Transverse colon (tissue), 4 donors: Measurements from ENCODE around the gene SPATA6L.

ENCODE experiments used
- EP300 ChIP-seq: sonication (generic); formaldehyde crosslinking; IDR thresholded peaks from one replicate; pipeline ENCODE4 v1.6.1; 2017; ENCODE audit warnings: antibody characterized with exemption, low read depth
- POLR2A ChIP-seq: fragments of 450-650 bp; IDR thresholded peaks from one replicate; pipeline ENCODE4 v1.6.1; 2016; ENCODE audit warnings: antibody characterized with exemption, mild to moderate bottlenecking, moderate library complexity
- POLR2AphosphoS5 ChIP-seq, 3 donors: sonication (generic); formaldehyde crosslinking; IDR thresholded peaks; one replicate each; pipeline ENCODE4 v1.6.1; 2016; ENCODE audit warnings: antibody characterized with exemption in 3 of 3
- TF ChIP-seq, protein P1 (sequence below), 5 experiments: fragments of 200-600 bp in 3 of 5; fragments of 450-650 bp in 2 of 5; sonication (generic) in 3 of 5; IDR thresholded peaks; 1 replicate in 2 of 5; 2 replicates in 3 of 5; pipeline ENCODE4 v1.5.1; 2016 to 2017; ENCODE audit warnings: antibody characterized with exemption in 5 of 5, inconsistent platforms in 3 of 5, mild to moderate bottlenecking in 2 of 5, moderate library complexity in 1 of 5

DNA sequence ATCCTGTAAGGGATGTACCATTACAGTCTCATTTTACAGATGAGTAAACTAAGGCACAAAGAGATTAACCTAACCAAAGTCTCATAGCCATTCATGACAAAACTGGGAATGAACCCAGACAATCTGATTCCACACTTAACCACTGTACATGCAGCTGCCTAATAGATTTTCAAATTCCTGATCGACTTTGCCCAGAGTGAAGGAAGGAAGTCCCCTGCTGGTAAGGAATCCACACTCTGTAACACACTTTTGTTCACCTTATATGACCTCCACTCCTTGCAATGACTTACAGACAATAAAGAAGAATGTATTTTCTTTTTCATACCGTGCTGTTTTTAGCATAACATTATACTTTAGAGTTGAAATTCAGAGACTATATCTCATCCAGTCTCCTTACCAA, 35.4 kb downstream of the SPATA6L start:
- TF ChIP-seq, protein P1, sequence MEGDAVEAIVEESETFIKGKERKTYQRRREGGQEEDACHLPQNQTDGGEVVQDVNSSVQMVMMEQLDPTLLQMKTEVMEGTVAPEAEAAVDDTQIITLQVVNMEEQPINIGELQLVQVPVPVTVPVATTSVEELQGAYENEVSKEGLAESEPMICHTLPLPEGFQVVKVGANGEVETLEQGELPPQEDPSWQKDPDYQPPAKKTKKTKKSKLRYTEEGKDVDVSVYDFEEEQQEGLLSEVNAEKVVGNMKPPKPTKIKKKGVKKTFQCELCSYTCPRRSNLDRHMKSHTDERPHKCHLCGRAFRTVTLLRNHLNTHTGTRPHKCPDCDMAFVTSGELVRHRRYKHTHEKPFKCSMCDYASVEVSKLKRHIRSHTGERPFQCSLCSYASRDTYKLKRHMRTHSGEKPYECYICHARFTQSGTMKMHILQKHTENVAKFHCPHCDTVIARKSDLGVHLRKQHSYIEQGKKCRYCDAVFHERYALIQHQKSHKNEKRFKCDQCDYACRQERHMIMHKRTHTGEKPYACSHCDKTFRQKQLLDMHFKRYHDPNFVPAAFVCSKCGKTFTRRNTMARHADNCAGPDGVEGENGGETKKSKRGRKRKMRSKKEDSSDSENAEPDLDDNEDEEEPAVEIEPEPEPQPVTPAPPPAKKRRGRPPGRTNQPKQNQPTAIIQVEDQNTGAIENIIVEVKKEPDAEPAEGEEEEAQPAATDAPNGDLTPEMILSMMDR (IDR thresholded peaks at IDR 0.05) = no peak
- TF ChIP-seq POLR2A (no peak), EP300 (no peak), POLR2AphosphoS5 (IDR thresholded peaks at IDR 0.05) (no peak)
